Measurements from ENCODE around the gene STXBP2. TPM values are rescaled to one million over a fixed set of nuclear protein-coding genes. Genes with fewer than 3 reads are reported as not detected.

The STXBP2 gene
- total RNA-seq, 4 donors from 2014 or later = 7.2 to 14.4 (median 11.7) TPM

DNA sequence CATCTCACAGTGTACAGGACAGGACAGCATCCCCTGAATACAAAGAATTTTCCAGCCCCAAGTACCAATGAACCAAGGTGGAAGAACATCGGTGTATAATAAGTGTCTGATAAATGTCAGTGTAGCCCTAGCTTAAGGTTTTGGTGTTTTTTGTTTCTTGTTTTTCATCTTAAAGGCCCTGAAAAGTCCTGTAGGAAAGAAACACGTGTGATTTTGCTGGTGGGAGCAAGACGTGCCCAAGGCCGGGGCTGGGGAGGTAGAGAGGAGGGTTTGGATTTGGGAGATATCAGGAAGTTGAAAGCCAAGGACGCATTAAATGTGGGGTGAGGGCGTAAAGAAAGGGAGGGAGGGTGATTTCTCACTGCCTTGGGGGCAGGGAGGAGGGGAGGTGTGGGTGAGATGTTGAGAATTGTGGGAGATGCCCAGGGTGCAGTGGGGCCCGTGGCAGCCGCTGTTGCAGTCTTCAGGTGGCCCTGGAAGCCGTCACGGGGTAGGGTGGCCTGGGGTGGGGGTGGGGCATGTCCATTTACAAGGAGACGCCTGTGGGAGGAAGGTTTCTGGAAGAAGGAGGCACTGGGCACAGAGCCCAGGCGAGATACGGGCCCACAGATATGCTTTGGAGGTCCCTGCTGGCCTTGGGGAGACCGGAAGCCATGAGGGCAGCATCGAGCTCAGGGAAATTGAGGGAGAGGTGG lies 34.5 kb upstream of the STXBP2 start:
- DNase-seq (ENCODE audit: extremely low spot score) = no peak
- intact Hi-C loops (cut with DNase I) = no loop called here
- H3K27ac ChIP-seq (replicated peaks in 1 of 4) = no peak overlapping the region
- no peaks in the 10 kb centered on the region for H3K36me3 ChIP-seq
- H3K27me3 ChIP-seq = peaks cover 0 to 86% (median under 1%) of the 10 kb centered on the region in 4 donors
- H3K4me1 ChIP-seq = no peaks in the 10 kb centered on the region
- TF ChIP-seq EP300 (IDR thresholded peaks at IDR 0.05) (no peak), POLR2A (IDR thresholded peaks at IDR 0.05; ENCODE audit: low read depth) (no peak), POLR2AphosphoS5 (IDR thresholded peaks at IDR 0.05) (no peak)
- TF ChIP-seq, protein P1, sequence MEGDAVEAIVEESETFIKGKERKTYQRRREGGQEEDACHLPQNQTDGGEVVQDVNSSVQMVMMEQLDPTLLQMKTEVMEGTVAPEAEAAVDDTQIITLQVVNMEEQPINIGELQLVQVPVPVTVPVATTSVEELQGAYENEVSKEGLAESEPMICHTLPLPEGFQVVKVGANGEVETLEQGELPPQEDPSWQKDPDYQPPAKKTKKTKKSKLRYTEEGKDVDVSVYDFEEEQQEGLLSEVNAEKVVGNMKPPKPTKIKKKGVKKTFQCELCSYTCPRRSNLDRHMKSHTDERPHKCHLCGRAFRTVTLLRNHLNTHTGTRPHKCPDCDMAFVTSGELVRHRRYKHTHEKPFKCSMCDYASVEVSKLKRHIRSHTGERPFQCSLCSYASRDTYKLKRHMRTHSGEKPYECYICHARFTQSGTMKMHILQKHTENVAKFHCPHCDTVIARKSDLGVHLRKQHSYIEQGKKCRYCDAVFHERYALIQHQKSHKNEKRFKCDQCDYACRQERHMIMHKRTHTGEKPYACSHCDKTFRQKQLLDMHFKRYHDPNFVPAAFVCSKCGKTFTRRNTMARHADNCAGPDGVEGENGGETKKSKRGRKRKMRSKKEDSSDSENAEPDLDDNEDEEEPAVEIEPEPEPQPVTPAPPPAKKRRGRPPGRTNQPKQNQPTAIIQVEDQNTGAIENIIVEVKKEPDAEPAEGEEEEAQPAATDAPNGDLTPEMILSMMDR (IDR thresholded peaks at IDR 0.05) = no peak
- no peaks in the 10 kb centered on the region for H3K9me3 ChIP-seq
- 47% methylated on average over 12 of the region's 15 CpGs for WGBS
- no peak overlapping the region for H3K4me3 ChIP-seq

DNA sequence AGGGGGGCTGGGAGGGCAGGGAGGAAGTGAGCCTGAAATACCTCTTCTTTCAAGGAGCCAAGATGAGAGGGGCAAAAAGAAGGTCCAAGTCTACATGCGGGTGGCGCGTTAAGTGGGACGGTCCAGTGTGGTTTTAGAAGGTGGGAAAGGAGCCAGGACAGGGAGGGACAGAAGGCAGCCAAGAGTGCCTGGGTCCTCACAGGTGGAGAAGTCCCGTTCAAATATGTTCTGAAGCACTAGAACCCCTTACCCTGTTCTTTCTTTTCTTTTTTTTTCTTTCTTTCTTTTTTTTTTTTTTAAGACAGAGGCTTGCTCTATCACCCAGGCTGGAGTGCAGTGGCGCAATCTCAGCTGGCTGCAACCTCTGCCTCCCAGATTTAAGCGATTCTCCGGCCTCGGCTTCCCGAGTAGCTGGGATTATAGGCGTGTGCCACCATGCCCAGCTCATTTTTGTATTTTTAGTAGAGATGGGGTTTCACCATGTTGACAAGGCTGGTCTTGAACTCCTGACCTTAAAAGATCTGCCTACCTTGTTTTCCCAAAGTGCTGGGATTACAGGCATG lies 33.9 kb upstream of the STXBP2 start:
- TF ChIP-seq, protein P1 (IDR thresholded peaks at IDR 0.05) = no peak
- TF ChIP-seq EP300 (IDR thresholded peaks at IDR 0.05) = no peak
- TF ChIP-seq POLR2AphosphoS5 (IDR thresholded peaks at IDR 0.05) = no peak
- TF ChIP-seq POLR2A (IDR thresholded peaks at IDR 0.05; ENCODE audit: low read depth) = no peak
- intact Hi-C loops (cut with DNase I) = no loop called here
- H3K4me1 ChIP-seq = no peaks in the 10 kb centered on the region
- DNase-seq (ENCODE audit: extremely low spot score) = no peak
- 87% methylated on average over 11 of the region's 11 CpGs for WGBS
- no peak overlapping the region for H3K4me3 ChIP-seq
- no peaks in the 10 kb centered on the region for H3K36me3 ChIP-seq
- peaks cover 0 to 86% (median 0%) of the 10 kb centered on the region in 4 donors for H3K27me3 ChIP-seq
- H3K27ac ChIP-seq (replicated peaks in 1 of 4) = no peak overlapping the region
- no peaks in the 10 kb centered on the region for H3K9me3 ChIP-seq

DNA sequence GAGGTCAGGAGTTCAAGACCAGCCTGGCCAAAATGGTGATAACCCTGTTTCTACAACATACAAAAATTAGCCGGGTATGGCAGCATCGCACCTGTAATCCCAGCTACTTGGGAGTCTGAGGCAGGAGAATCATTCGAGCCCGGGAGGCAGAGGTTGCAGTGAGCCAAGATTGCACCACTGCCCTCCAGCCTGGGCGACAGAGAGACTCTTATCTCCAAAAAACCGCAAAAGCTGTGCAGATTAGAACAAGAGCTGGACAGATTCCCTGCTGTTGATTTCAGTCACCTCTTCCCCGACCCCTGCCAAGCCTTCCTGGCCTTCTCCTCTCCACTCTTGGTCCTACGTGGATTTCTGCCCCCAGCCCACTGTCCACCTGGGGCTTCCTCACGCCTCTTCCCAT lies 33.0 kb upstream of the STXBP2 start:
- intact Hi-C loops (cut with DNase I) = no loop called here
- peaks cover 0 to 77% (median 0%) of the 10 kb centered on the region in 4 donors for H3K27me3 ChIP-seq
- WGBS = 81% methylated on average over 9 of the region's 9 CpGs

DNA sequence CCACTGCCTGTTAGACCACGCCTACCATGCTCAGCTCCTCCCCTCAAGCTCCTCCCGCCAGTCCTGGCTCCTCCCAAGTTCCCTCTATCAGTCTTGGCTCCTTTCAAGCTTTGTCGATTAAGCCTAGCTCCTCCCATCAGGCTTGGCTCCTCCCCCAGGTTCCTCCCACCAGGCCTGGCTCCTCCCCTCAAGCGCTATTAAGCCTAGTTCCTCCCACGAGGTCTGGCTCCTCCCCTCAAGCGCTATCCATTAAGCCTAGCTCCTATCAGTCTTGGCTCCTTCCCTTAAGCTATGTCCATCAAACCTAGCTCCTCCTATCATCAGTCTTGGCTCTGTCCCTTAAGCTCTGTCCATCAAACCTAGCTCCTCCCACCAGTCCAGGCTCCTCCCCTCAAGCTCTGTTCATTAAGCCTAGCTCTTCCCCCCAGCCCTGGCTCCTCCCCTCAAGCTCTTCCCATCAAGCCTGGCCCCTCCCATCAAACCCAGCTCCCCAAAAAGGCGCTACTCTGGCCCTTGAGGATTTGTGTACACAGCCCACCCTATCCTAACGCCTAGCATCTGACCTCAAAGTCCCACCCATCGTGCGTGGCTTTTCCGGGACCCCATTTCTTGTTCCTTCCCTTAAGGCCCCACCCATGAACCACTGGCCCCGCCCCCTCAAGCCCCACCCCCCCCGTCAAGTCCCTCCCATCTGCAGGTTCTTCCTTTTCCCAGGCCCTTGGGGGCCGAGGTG lies 31.3 kb upstream of the STXBP2 start:
- WGBS = 67% methylated on average over 14 of the region's 14 CpGs
- intact Hi-C loops (cut with DNase I) = no loop called here
- Histone ChIP-seq H3K27ac (replicated peaks in 1 of 4) (no peak overlapping the region), H3K9me3 (no peaks in the 10 kb centered on the region), H3K27me3 (peaks cover 0 to 70% (median 0%) of the 10 kb centered on the region in 4 donors), H3K4me1 (no peaks in the 10 kb centered on the region), H3K4me3 (no peak overlapping the region), H3K36me3 (no peaks in the 10 kb centered on the region)
- no peak for TF ChIP-seq EP300 (IDR thresholded peaks at IDR 0.05)
- TF ChIP-seq POLR2A (IDR thresholded peaks at IDR 0.05; ENCODE audit: low read depth) = no peak
- DNase-seq (ENCODE audit: extremely low spot score) = no peak

More for the DNA sequence above, 33.0 kb upstream of the STXBP2 start:
- no peak for DNase-seq (ENCODE audit: extremely low spot score)
- TF ChIP-seq POLR2A (IDR thresholded peaks at IDR 0.05; ENCODE audit: low read depth) (no peak), POLR2AphosphoS5 (IDR thresholded peaks at IDR 0.05) (no peak), EP300 (IDR thresholded peaks at IDR 0.05) (no peak)
- TF ChIP-seq, protein P1 (IDR thresholded peaks at IDR 0.05) = no peak
- H3K4me3 ChIP-seq = no peak overlapping the region
- no peaks in the 10 kb centered on the region for H3K36me3 ChIP-seq
- no peaks in the 10 kb centered on the region for H3K9me3 ChIP-seq
- no peaks in the 10 kb centered on the region for H3K4me1 ChIP-seq
- H3K27ac ChIP-seq (replicated peaks in 1 of 4) = no peak overlapping the region

DNA sequence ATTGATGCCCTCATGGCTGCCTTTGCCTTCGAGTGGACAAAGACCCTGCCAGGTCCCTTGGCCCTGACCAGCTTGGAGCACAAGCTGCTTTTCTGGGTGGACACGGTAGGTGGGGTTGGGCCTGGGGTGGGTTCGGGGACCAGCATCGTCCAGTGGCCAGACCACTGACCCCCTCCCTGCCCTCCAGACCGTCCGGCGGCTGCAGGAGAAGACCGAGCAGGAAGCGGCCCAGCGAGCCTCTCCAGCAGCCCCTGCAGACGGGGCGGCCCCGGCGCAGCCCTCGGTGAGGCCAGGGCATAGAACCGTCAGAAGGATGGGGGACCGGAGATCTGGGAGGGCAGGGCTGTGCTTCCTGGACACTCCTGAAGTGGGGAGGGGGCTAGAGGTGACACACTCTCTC lies 30.6 kb upstream of the STXBP2 start:
- H3K4me1 ChIP-seq = no peaks in the 10 kb centered on the region
- no peaks in the 10 kb centered on the region for H3K36me3 ChIP-seq
- H3K27me3 ChIP-seq = peaks cover 0 to 68% (median 0%) of the 10 kb centered on the region in 4 donors
- no peaks in the 10 kb centered on the region for H3K9me3 ChIP-seq
- H3K4me3 ChIP-seq = no peak overlapping the region
- no peak overlapping the region for H3K27ac ChIP-seq (replicated peaks in 1 of 4)
- intact Hi-C loops (cut with DNase I) = no loop called here
- 88% methylated on average over 13 of the region's 17 CpGs for WGBS
- DNase-seq (ENCODE audit: extremely low spot score) = no peak
- TF ChIP-seq POLR2A (IDR thresholded peaks at IDR 0.05; ENCODE audit: low read depth) (no peak), EP300 (IDR thresholded peaks at IDR 0.05) (no peak), POLR2AphosphoS5 (IDR thresholded peaks at IDR 0.05) (no peak)
- TF ChIP-seq, protein P1 (IDR thresholded peaks at IDR 0.05) = no peak

Data from esophagus muscularis mucosa (tissue), 4 donors.